Liver (tissue), 3 donors: ENCODE data around the gene CIDEA.

Source experiments
- CTCF ChIP-seq: fragments of 150-350 bp; IDR thresholded peaks from 2 replicates; pipeline ENCODE4 v1.5.1; 2017; ENCODE audit warnings: improper control_type of control experiment, low read depth, low read length; ENCODE audit not compliant: missing input control
- RAD21 ChIP-seq, 2 donors: IDR thresholded peaks; 2 replicates each; pipeline ENCODE4 v1.6.1; 2016; ENCODE audit warnings: antibody characterized with exemption in 2 of 2, mild to moderate bottlenecking in 2 of 2
- REST ChIP-seq: IDR thresholded peaks from 2 replicates; pipeline ENCODE4 v1.6.1; 2016; ENCODE audit warnings: antibody characterized with exemption, mild to moderate bottlenecking
- SP1 ChIP-seq: IDR thresholded peaks from 2 replicates; pipeline ENCODE4 v1.6.1; 2018; ENCODE audit warnings: antibody characterized with exemption, mild to moderate bottlenecking
- TAF1 ChIP-seq: conservative IDR thresholded peaks from 2 replicates; pipeline ENCODE4 v1.6.1; 2016; ENCODE audit warnings: antibody characterized with exemption, mild to moderate bottlenecking
- YY1 ChIP-seq: IDR thresholded peaks from 2 replicates; pipeline ENCODE4 v1.6.1; 2016; ENCODE audit warnings: antibody characterized with exemption, mild to moderate bottlenecking
- ZBTB33 ChIP-seq: IDR thresholded peaks from 2 replicates; pipeline ENCODE4 v1.6.1; 2016; ENCODE audit warnings: antibody characterized with exemption
- donor health status: healthy.
- donor health status: healthy.

- no peak for TF ChIP-seq REST
- TF ChIP-seq CTCF, result no peak
- TF ChIP-seq TAF1, result no peak
- TF ChIP-seq SP1, result no peak
- no peak for TF ChIP-seq RAD21 (IDR thresholded peaks at IDR 0.05)
- TF ChIP-seq YY1, result no peak
- TF ChIP-seq ZBTB33, result no peak
Observed at GRCh38 chr18:12310762-12311161, 56.6 kb downstream of the CIDEA start.
